Loucy (cell line): ENCODE data around the gene TENM3.

Experiments
- H2AFZ ChIP-seq: fragments of 200-600 bp; sonication (generic); 2 replicates; pipeline ENCODE4 v1.6.0; 2016; ENCODE audit warnings: antibody characterized with exemption, mild to moderate bottlenecking, low read length, moderate library complexity
- H3F3A ChIP-seq: fragments of 200-600 bp; 2 replicates; pipeline ENCODE4 v1.6.0; 2016; ENCODE audit warnings: antibody characterized with exemption, low read depth, mild to moderate bottlenecking
- H3K27me3 ChIP-seq: fragments of 200-600 bp; sonication (generic); 2 replicates; pipeline ENCODE4 v1.6.1; 2014; ENCODE audit warnings: low read length, mild to moderate bottlenecking; ENCODE audit not compliant: insufficient read depth, poor library complexity, severe bottlenecking
- H3K36me3 ChIP-seq: fragments of 200-600 bp; sonication (generic); 2 replicates; pipeline ENCODE4 v1.6.1; 2016; ENCODE audit warnings: low read length; ENCODE audit not compliant: insufficient read depth
- H3K4me1 ChIP-seq: fragments of 200-600 bp; sonication (generic); 2 replicates; pipeline ENCODE4 v1.5.1; 2014; ENCODE audit warnings: low read length, mild to moderate bottlenecking; ENCODE audit not compliant: insufficient read depth, poor library complexity, severe bottlenecking
- H3K4me2 ChIP-seq: fragments of 200-600 bp; sonication (generic); 2 replicates; pipeline ENCODE4 v1.6.0; 2014; ENCODE audit warnings: antibody characterized with exemption, low read length, low read depth, mild to moderate bottlenecking; ENCODE audit not compliant: poor library complexity, severe bottlenecking
- H3K4me3 ChIP-seq: fragments of 200-600 bp; sonication (generic); 2 replicates; pipeline ENCODE4 v1.5.1; 2014; ENCODE audit warnings: low read length, mild to moderate bottlenecking, mixed read lengths; ENCODE audit not compliant: poor library complexity, severe bottlenecking
- H3K79me2 ChIP-seq: fragments of 200-600 bp; sonication (generic); 2 replicates; pipeline ENCODE4 v1.6.1; 2014; ENCODE audit warnings: low read length; ENCODE audit not compliant: insufficient read depth
- H3K9ac ChIP-seq: fragments of 200-600 bp; sonication (generic); 2 replicates; pipeline ENCODE4 v1.6.0; 2014; ENCODE audit warnings: mild to moderate bottlenecking, low read depth, low read length, moderate library complexity; ENCODE audit not compliant: poor library complexity, severe bottlenecking
- H3K9me2 ChIP-seq: fragments of 200-600 bp; sonication (generic); replicated peaks from 2 replicates; pipeline ENCODE4 v1.6.1; 2016; ENCODE audit warnings: low read depth, low read length, mixed read lengths
- H3K9me3 ChIP-seq: fragments of 200-600 bp; sonication (generic); 2 replicates; pipeline ENCODE4 v1.6.1; 2014; ENCODE audit warnings: mild to moderate bottlenecking, antibody characterized with exemption, low read length, low read depth; ENCODE audit not compliant: insufficient read depth
- H4K20me1 ChIP-seq: fragments of 200-600 bp; sonication (generic); 2 replicates; pipeline ENCODE4 v1.6.0; 2014; ENCODE audit warnings: antibody characterized with exemption, low read length, mild to moderate bottlenecking; ENCODE audit not compliant: insufficient read depth, poor library complexity, severe bottlenecking
- CTCF ChIP-seq: fragments of 200-600 bp; sonication (generic); conservative IDR thresholded peaks from 2 replicates; pipeline ENCODE4 v1.5.1; 2014; ENCODE audit warnings: mild to moderate bottlenecking, antibody characterized with exemption, low read length
- EZH2phosphoT487 ChIP-seq: fragments of 200-600 bp; IDR thresholded peaks from 2 replicates; pipeline ENCODE4 v1.6.1; 2018; ENCODE audit warnings: antibody characterized with exemption, mild to moderate bottlenecking, moderate library complexity, borderline replicate concordance

TENM3 gene

GRCh38 chr4:182829196-182829595 lies 586.0 kb downstream of the TENM3 start:
- no peak overlapping the region for H2AFZ ChIP-seq
- no peak for TF ChIP-seq EZH2phosphoT487
- no peak for TF ChIP-seq CTCF

GRCh38 chr4:182831376-182831775 lies 588.2 kb downstream of the TENM3 start:
- H3K9me2 ChIP-seq = no peaks in the 10 kb centered on the region
- no peak overlapping the region for H2AFZ ChIP-seq
- H3K79me2 ChIP-seq = no peaks in the 10 kb centered on the region
- H4K20me1 ChIP-seq = no peaks in the 10 kb centered on the region
- no peaks in the 10 kb centered on the region for H3F3A ChIP-seq
- no peak for TF ChIP-seq CTCF
- TF ChIP-seq EZH2phosphoT487 = no peak
- H3K9me3 ChIP-seq = no peaks in the 10 kb centered on the region
- H3K27me3 ChIP-seq = no peaks in the 10 kb centered on the region
- H3K4me1 ChIP-seq = no peaks in the 10 kb centered on the region
- no peaks in the 10 kb centered on the region for H3K36me3 ChIP-seq
- no peak overlapping the region for H3K4me3 ChIP-seq
- no peak overlapping the region for H3K9ac ChIP-seq
- H3K4me2 ChIP-seq = no peak overlapping the region

More at GRCh38 chr4:182829196-182829595, 586.0 kb downstream of the TENM3 start:
- Histone ChIP-seq H3K36me3 (no peaks in the 10 kb centered on the region), H3K9me2 (no peaks in the 10 kb centered on the region), H3K9ac (no peak overlapping the region), H3K9me3 (no peaks in the 10 kb centered on the region; the same call in 1 of the 2 replicates), H3K4me3 (no peak overlapping the region), H3F3A (no peaks in the 10 kb centered on the region), H3K79me2 (no peaks in the 10 kb centered on the region), H4K20me1 (no peaks in the 10 kb centered on the region), H3K27me3 (no peaks in the 10 kb centered on the region), H3K4me2 (no peak overlapping the region), H3K4me1 (no peaks in the 10 kb centered on the region)

- Histone ChIP-seq H3K27me3 (no peaks in the 10 kb centered on the region), H3K4me2 (no peak overlapping the region), H3K9me3 (no peaks in the 10 kb centered on the region), H2AFZ (no peak overlapping the region), H3K4me3 (no peak overlapping the region), H4K20me1 (no peaks in the 10 kb centered on the region), H3K9me2 (no peaks in the 10 kb centered on the region), H3K4me1 (no peaks in the 10 kb centered on the region), H3F3A (no peaks in the 10 kb centered on the region), H3K36me3 (no peaks in the 10 kb centered on the region), H3K79me2 (no peaks in the 10 kb centered on the region), H3K9ac (no peak overlapping the region)
- TF ChIP-seq CTCF (no peak), EZH2phosphoT487 (no peak)
Measured at GRCh38 chr4:182832352-182833120, 589.3 kb downstream of the TENM3 start.
